Sigmoid colon (tissue), 4 donors: Measurements from ENCODE around the gene COL12A1.

ENCODE experiments used
- CTCF ChIP-seq, 4 experiments: fragments of 450-650 bp in 3 of 4; fragments of 200-600 bp in 1 of 4; IDR thresholded peaks; one replicate each; pipeline ENCODE4 v1.5.1; 2016 to 2019; ENCODE audit warnings: antibody characterized with exemption in 4 of 4, mild to moderate bottlenecking in 3 of 4, moderate library complexity in 2 of 4
- EP300 ChIP-seq, 4 donors: sonication (generic); formaldehyde crosslinking; IDR thresholded peaks; one replicate each; pipeline ENCODE4 v1.6.1; 2017; ENCODE audit warnings: antibody characterized with exemption in 4 of 4
- POLR2A ChIP-seq, 2 donors: fragments of 450-650 bp; IDR thresholded peaks; one replicate each; pipeline ENCODE4 v1.6.1; 2016; ENCODE audit warnings: antibody characterized with exemption in 2 of 2, mild to moderate bottlenecking in 2 of 2, moderate library complexity in 2 of 2
- POLR2AphosphoS5 ChIP-seq, 4 donors: sonication (generic); formaldehyde crosslinking; IDR thresholded peaks; one replicate each; pipeline ENCODE4 v1.6.1; 2017; ENCODE audit warnings: antibody characterized with exemption in 4 of 4

- no peak for TF ChIP-seq CTCF (IDR thresholded peaks at IDR 0.05)
- no peak for TF ChIP-seq POLR2A (IDR thresholded peaks at IDR 0.05)
- no peak for TF ChIP-seq POLR2AphosphoS5 (IDR thresholded peaks at IDR 0.05)
- no peak for TF ChIP-seq EP300 (IDR thresholded peaks at IDR 0.05)
Observed at GRCh38 chr6:75145211-75145610, 60.6 kb downstream of the COL12A1 start.
